ENCODE results near the gene PCDHA3. TPM values are rescaled to one million over a fixed set of nuclear protein-coding genes. Genes with fewer than 3 reads are reported as not detected.
"Not testable (repeated sequence)": the region's sequence is repeated elsewhere in the genome, so short reads cannot be mapped to it uniquely, and the experiment has no call there.

PCDHA3 gene
- total RNA-seq, 1 donor from 2014 or later = 0.37 TPM

GRCh38 chr5:140828362-140828737, 27.5 kb downstream of the PCDHA3 start:
- H3K4me3 Mint-ChIP-seq = peak overlapping the region; percentile 87
- TF ChIP-seq, protein P1, sequence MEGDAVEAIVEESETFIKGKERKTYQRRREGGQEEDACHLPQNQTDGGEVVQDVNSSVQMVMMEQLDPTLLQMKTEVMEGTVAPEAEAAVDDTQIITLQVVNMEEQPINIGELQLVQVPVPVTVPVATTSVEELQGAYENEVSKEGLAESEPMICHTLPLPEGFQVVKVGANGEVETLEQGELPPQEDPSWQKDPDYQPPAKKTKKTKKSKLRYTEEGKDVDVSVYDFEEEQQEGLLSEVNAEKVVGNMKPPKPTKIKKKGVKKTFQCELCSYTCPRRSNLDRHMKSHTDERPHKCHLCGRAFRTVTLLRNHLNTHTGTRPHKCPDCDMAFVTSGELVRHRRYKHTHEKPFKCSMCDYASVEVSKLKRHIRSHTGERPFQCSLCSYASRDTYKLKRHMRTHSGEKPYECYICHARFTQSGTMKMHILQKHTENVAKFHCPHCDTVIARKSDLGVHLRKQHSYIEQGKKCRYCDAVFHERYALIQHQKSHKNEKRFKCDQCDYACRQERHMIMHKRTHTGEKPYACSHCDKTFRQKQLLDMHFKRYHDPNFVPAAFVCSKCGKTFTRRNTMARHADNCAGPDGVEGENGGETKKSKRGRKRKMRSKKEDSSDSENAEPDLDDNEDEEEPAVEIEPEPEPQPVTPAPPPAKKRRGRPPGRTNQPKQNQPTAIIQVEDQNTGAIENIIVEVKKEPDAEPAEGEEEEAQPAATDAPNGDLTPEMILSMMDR (conservative IDR thresholded peaks at IDR 0.05) = peak; percentile 45
- peaks cover 58% of the 10 kb centered on the region for H3K36me3 Mint-ChIP-seq (ENCODE audit: low read depth)
- no peak for DNase-seq (ENCODE audit: low read depth, low spot score)
- H3K4me1 Mint-ChIP-seq = peaks cover 10% of the 10 kb centered on the region
- no peaks in the 10 kb centered on the region for H3K27me3 Mint-ChIP-seq (ENCODE audit: low read depth)
- H3K27ac Mint-ChIP-seq (ENCODE audit: unreplicated experiment) = peak overlapping the region; percentile 92
- H3K9me3 Mint-ChIP-seq = peaks cover 12% of the 10 kb centered on the region

DNA sequence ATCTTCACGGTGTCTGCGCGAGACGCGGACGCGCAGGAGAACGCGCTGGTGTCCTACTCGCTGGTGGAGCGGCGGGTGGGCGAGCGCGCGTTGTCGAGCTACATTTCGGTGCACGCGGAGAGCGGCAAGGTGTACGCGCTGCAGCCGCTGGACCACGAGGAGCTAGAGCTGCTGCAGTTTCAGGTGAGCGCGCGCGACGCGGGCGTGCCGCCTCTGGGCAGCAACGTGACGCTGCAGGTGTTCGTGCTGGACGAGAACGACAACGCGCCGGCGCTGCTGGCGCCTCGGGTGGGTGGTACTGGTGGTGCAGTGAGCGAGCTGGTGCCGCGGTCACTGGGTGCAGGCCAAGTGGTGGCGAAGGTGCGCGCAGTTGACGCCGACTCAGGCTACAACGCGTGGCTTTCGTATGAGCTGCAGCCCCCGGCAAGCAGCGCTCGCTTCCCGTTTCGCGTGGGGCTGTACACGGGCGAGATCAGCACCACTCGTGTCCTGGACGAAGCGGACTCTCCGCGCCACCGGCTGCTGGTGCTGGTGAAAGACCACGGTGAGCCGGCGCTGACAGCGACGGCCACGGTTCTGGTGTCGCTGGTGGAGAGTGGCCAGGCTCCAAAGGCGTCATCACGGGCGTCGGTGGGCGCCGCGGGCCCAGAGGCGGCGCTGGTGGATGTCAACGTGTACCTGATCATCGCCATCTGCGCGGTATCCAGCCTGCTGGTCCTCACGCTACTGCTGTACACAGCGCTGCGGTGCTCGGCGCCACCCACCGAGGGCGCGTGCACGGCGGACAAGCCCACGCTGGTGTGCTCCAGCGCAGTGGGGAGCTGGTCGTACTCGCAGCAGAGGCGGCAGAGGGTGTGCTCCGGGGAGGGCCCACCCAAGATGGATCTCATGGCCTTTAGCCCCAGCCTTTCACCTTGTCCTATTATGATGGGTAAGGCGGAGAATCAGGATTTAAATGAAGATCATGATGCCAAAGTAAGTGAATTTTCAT, 28.9 kb downstream of the PCDHA3 start:
- H3K4me3 Mint-ChIP-seq; H3K27ac Mint-ChIP-seq (ENCODE audit: unreplicated experiment); H3K4me1 Mint-ChIP-seq; DNase-seq (ENCODE audit: low read depth, low spot score); H3K27me3 Mint-ChIP-seq (ENCODE audit: low read depth): not testable (repeated sequence)
- peaks cover 66% of the 10 kb centered on the region for H3K36me3 Mint-ChIP-seq (ENCODE audit: low read depth)
- H3K9me3 Mint-ChIP-seq = peaks cover 14% of the 10 kb centered on the region

DNA sequence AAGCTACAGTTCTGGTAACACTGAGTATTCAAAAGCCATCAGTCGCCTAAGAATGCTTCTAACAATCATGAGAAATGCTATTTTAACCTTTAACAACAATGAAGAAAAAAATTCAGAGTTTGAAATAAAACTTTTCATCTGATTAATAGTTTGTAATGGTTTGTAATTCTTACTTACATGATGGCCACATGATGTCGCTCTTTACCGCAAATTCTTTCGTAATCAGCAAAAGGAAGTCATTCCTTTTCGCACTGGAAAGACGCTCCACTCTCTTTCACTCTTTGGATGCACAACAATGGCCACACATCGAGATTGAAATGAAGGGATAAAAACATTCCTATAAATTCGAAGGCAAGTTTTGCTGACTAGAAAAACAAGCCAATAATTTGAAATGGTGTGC, 33.1 kb downstream of the PCDHA3 start, which contains the start of gene PCDHA7:
Gene PCDHA7 (plus strand): TSS at position 277 of the 400 bp plus-strand sequence. CDS start 115 bp downstream, at position 392.
- H3K27me3 Mint-ChIP-seq (ENCODE audit: low read depth) = no peaks in the 10 kb centered on the region
- no peak for DNase-seq (ENCODE audit: low read depth, low spot score)
- H3K27ac Mint-ChIP-seq (ENCODE audit: unreplicated experiment) = no peak within 1 kb of the TSS
- H3K4me1 Mint-ChIP-seq = no peaks in the 10 kb centered on the region
- H3K4me3 Mint-ChIP-seq = no peak within 1 kb of the TSS
- H3K9me3 Mint-ChIP-seq = peaks cover 10% of the 10 kb centered on the region
- H3K36me3 Mint-ChIP-seq (ENCODE audit: low read depth) = peaks cover 59% of the 10 kb centered on the region
- TF ChIP-seq, protein P1 (conservative IDR thresholded peaks at IDR 0.05) = no peak

- not testable (repeated sequence) for H3K27ac Mint-ChIP-seq (ENCODE audit: unreplicated experiment); H3K27me3 Mint-ChIP-seq (ENCODE audit: low read depth); H3K9me3 Mint-ChIP-seq; DNase-seq (ENCODE audit: low read depth, low spot score); H3K4me1 Mint-ChIP-seq; H3K4me3 Mint-ChIP-seq
- H3K36me3 Mint-ChIP-seq (ENCODE audit: low read depth) = peaks cover 59% of the 10 kb centered on the region
These were observed 33.7 kb downstream of the PCDHA3 start for GRCh38 chr5:140834439-140835008.

GRCh38 chr5:140835622-140836510, 35.0 kb downstream of the PCDHA3 start:
- H3K27me3 Mint-ChIP-seq (ENCODE audit: low read depth) = no peaks in the 10 kb centered on the region
- no peaks in the 10 kb centered on the region for H3K4me1 Mint-ChIP-seq
- H3K4me3 Mint-ChIP-seq = no peak overlapping the region
- peaks cover 15% of the 10 kb centered on the region for H3K9me3 Mint-ChIP-seq
- H3K36me3 Mint-ChIP-seq (ENCODE audit: low read depth) = peaks cover 68% of the 10 kb centered on the region
- no peak for DNase-seq (ENCODE audit: low read depth, low spot score)
- TF ChIP-seq, protein P1 (conservative IDR thresholded peaks at IDR 0.05) = no peak
- no peak overlapping the region for H3K27ac Mint-ChIP-seq (ENCODE audit: unreplicated experiment)

Data from neural crest cell (in vitro differentiated cells).